SK-N-SH treated with all-trans-retinoic acid at 6 μM for 48 hours (cell line): ENCODE measurements around the gene ANKHD1.

Experiments used
- ATAC-seq: fragments of 200-7000 bp; cut with Tn5 transposase; 3 replicates; pipeline ENCODE4 v1.9.1; 2020; ENCODE audit warnings: mild to moderate bottlenecking, moderate library complexity
- ARNTL ChIP-seq: fragments of 450-650 bp; formaldehyde crosslinking; IDR thresholded peaks from 2 replicates; pipeline ENCODE4 v1.5.0; 2020; ENCODE audit warnings: low read depth, mild to moderate bottlenecking, moderate library complexity, borderline replicate concordance
- BACH2 ChIP-seq: fragments of 250-450 bp; sonication (Bioruptor Pico); IDR thresholded peaks from 2 replicates; pipeline ENCODE4 v1.9.0; 2021; ENCODE audit warnings: mild to moderate bottlenecking, borderline replicate concordance
- CSDC2 ChIP-seq: fragments of 250-450 bp; sonication (Bioruptor Pico); IDR thresholded peaks from 2 replicates; pipeline ENCODE4 v1.5.0; 2020; ENCODE audit warnings: mild to moderate bottlenecking, moderate library complexity
- ESRRG ChIP-seq: fragments of 250-450 bp; sonication (Bioruptor Pico); IDR thresholded peaks from 2 replicates; pipeline ENCODE4 v1.6.1; 2021; ENCODE audit warnings: mild to moderate bottlenecking
- GLIS3 ChIP-seq: fragments of 250-450 bp; sonication (Bioruptor Pico); IDR thresholded peaks from 2 replicates; pipeline ENCODE4 v1.5.0; 2020; ENCODE audit warnings: mild to moderate bottlenecking, moderate library complexity
- ISL1 ChIP-seq: fragments of 250-450 bp; sonication (Bioruptor Pico); IDR thresholded peaks from 2 replicates; pipeline ENCODE4 v2.1.2; 2022; ENCODE audit warnings: mild to moderate bottlenecking, moderate library complexity
- OSR1 ChIP-seq: fragments of 250-450 bp; sonication (Bioruptor Pico); IDR thresholded peaks from 2 replicates; pipeline ENCODE4 v1.8.0; 2022; ENCODE audit warnings: moderate library complexity, mild to moderate bottlenecking, inconsistent platforms
- RARB ChIP-seq: fragments of 250-450 bp; sonication (Bioruptor Pico); IDR thresholded peaks from 2 replicates; pipeline ENCODE4 v1.8.0; 2021; ENCODE audit warnings: mild to moderate bottlenecking, moderate library complexity
- SNAI2 ChIP-seq: fragments of 250-450 bp; sonication (Bioruptor Pico); IDR thresholded peaks from 2 replicates; pipeline ENCODE4 v1.5.0; 2020; ENCODE audit warnings: mild to moderate bottlenecking, moderate library complexity
- TCF4 ChIP-seq: fragments of 250-450 bp; sonication (Bioruptor Pico); IDR thresholded peaks from 2 replicates; pipeline ENCODE4 v1.8.0; 2021; ENCODE audit warnings: mild to moderate bottlenecking, moderate library complexity, borderline replicate concordance
- TOX ChIP-seq: fragments of 250-450 bp; sonication (Bioruptor Pico); IDR thresholded peaks from 2 replicates; pipeline ENCODE4 v1.8.0; 2021; ENCODE audit warnings: mild to moderate bottlenecking, moderate library complexity, borderline replicate concordance
- ZC3H10 ChIP-seq: fragments of 250-450 bp; sonication (Bioruptor Pico); IDR thresholded peaks from 2 replicates; pipeline ENCODE4 v1.5.1; 2021; ENCODE audit warnings: mild to moderate bottlenecking, moderate library complexity
- ZFP3 ChIP-seq: fragments of 250-450 bp; sonication (Bioruptor Pico); IDR thresholded peaks from 2 replicates; pipeline ENCODE4 v1.5.0; 2020; ENCODE audit warnings: mild to moderate bottlenecking, moderate library complexity
- ZFP30 ChIP-seq: fragments of 450-650 bp; formaldehyde crosslinking; IDR thresholded peaks from 2 replicates; pipeline ENCODE4 v1.5.0; 2022; ENCODE audit warnings: mild to moderate bottlenecking, moderate library complexity
- ZNF565 ChIP-seq: fragments of 450-650 bp; formaldehyde crosslinking; conservative IDR thresholded peaks from 2 replicates; pipeline ENCODE4 v1.5.0; 2020; ENCODE audit warnings: low read depth, mild to moderate bottlenecking, moderate library complexity
- ZNF70 ChIP-seq: fragments of 450-650 bp; formaldehyde crosslinking; IDR thresholded peaks from 2 replicates; pipeline ENCODE4 v1.5.0; 2020; ENCODE audit warnings: mild to moderate bottlenecking, moderate library complexity
- ZNF8 ChIP-seq: fragments of 450-650 bp; formaldehyde crosslinking; IDR thresholded peaks from 2 replicates; pipeline ENCODE4 v1.5.0; 2020; ENCODE audit warnings: mild to moderate bottlenecking, moderate library complexity
- TF ChIP-seq, protein P1 (sequence below): fragments of 250-450 bp; sonication (Bioruptor Pico); IDR thresholded peaks from 2 replicates; pipeline ENCODE4 v1.5.0; 2020; ENCODE audit warnings: mild to moderate bottlenecking, moderate library complexity
- TF ChIP-seq, protein P2 (sequence below): fragments of 250-450 bp; sonication (Bioruptor Pico); IDR thresholded peaks from 2 replicates; pipeline ENCODE4 v1.8.0; 2021; ENCODE audit warnings: low read depth, mild to moderate bottlenecking, moderate library complexity, borderline replicate concordance
- TF ChIP-seq, protein P3 (sequence below): fragments of 250-450 bp; sonication (Bioruptor Pico); IDR thresholded peaks from 2 replicates; pipeline ENCODE4 v1.5.1; 2021; ENCODE audit warnings: mild to moderate bottlenecking, moderate library complexity
- TF ChIP-seq, protein P4 (sequence below): fragments of 250-450 bp; sonication (Bioruptor Pico); IDR thresholded peaks from 2 replicates; pipeline ENCODE4 v1.8.0; 2020; ENCODE audit warnings: mild to moderate bottlenecking, moderate library complexity, borderline replicate concordance

The ANKHD1 gene

DNA sequence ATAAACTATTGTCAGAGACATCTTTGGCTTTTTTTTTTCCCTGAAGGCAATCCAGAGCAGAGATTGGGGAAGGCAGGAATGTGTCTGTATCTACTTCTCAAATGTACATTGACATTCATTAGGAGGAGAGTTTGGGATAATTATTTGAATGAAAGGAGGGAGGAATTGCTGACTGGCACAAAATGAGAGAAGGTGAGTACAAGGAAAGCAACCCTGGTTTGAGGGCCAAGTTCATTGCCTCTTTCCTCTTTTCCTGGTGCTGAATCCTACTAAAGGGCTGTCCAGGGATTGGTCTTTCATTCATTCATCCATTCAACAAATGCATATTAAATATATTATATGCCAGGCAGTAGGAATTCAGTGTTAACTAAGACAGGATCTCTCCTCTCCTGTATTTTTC lies 18.8 kb upstream of the ANKHD1 start:
- ATAC-seq, result no peak
- TF ChIP-seq OSR1 (CRISPR knock-in tag) (no peak), CSDC2 (CRISPR knock-in tag) (no peak)

DNA sequence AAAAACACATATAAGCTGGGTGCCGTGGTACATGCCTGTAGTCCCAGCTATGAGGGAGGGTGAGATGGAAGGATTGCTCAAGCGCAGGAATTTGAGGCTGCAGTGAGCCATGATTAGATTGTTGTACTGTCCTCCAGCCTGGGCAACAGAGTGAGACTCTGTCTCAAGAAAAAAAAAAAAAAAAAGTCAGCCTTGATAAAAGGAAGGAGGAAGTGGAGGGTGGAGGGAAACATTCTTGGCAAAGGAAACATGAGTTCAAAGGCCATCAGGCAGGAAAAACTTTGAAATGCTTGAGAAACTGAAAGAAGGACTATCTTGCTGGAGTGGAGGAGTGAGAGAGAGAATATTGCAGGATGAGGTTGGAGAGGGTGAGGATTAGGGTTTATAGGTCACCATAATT lies 18.3 kb upstream of the ANKHD1 start:
- TF ChIP-seq ARNTL, result no peak
- TF ChIP-seq ZNF70 (CRISPR knock-in tag), result no peak
- TF ChIP-seq GLIS3, result no peak
- no peak for TF ChIP-seq ZFP30 (CRISPR knock-in tag)
- TF ChIP-seq CSDC2 (CRISPR knock-in tag), result no peak
- TF ChIP-seq, protein P1, sequence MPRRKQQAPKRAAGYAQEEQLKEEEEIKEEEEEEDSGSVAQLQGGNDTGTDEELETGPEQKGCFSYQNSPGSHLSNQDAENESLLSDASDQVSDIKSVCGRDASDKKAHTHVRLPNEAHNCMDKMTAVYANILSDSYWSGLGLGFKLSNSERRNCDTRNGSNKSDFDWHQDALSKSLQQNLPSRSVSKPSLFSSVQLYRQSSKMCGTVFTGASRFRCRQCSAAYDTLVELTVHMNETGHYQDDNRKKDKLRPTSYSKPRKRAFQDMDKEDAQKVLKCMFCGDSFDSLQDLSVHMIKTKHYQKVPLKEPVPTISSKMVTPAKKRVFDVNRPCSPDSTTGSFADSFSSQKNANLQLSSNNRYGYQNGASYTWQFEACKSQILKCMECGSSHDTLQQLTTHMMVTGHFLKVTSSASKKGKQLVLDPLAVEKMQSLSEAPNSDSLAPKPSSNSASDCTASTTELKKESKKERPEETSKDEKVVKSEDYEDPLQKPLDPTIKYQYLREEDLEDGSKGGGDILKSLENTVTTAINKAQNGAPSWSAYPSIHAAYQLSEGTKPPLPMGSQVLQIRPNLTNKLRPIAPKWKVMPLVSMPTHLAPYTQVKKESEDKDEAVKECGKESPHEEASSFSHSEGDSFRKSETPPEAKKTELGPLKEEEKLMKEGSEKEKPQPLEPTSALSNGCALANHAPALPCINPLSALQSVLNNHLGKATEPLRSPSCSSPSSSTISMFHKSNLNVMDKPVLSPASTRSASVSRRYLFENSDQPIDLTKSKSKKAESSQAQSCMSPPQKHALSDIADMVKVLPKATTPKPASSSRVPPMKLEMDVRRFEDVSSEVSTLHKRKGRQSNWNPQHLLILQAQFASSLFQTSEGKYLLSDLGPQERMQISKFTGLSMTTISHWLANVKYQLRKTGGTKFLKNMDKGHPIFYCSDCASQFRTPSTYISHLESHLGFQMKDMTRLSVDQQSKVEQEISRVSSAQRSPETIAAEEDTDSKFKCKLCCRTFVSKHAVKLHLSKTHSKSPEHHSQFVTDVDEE, result no peak
- TF ChIP-seq TCF4, result no peak
- no peak for TF ChIP-seq SNAI2 (CRISPR knock-in tag)
- TF ChIP-seq TOX (CRISPR knock-in tag), result no peak
- no peak for TF ChIP-seq ESRRG
- TF ChIP-seq, protein P2, sequence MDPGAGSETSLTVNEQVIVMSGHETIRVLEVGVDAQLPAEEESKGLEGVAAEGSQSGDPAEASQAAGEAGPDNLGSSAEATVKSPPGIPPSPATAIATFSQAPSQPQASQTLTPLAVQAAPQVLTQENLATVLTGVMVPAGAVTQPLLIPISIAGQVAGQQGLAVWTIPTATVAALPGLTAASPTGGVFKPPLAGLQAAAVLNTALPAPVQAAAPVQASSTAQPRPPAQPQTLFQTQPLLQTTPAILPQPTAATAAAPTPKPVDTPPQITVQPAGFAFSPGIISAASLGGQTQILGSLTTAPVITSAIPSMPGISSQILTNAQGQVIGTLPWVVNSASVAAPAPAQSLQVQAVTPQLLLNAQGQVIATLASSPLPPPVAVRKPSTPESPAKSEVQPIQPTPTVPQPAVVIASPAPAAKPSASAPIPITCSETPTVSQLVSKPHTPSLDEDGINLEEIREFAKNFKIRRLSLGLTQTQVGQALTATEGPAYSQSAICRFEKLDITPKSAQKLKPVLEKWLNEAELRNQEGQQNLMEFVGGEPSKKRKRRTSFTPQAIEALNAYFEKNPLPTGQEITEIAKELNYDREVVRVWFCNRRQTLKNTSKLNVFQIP (CRISPR knock-in tag), result no peak
- no peak for TF ChIP-seq ISL1
- TF ChIP-seq BACH2 (CRISPR knock-in tag), result no peak
- no peak for TF ChIP-seq ZC3H10 (CRISPR knock-in tag)
- TF ChIP-seq, protein P3, sequence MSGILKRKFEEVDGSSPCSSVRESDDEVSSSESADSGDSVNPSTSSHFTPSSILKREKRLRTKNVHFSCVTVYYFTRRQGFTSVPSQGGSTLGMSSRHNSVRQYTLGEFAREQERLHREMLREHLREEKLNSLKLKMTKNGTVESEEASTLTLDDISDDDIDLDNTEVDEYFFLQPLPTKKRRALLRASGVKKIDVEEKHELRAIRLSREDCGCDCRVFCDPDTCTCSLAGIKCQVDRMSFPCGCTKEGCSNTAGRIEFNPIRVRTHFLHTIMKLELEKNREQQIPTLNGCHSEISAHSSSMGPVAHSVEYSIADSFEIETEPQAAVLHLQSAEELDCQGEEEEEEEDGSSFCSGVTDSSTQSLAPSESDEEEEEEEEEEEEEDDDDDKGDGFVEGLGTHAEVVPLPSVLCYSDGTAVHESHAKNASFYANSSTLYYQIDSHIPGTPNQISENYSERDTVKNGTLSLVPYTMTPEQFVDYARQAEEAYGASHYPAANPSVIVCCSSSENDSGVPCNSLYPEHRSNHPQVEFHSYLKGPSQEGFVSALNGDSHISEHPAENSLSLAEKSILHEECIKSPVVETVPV (CRISPR knock-in tag), result no peak
- TF ChIP-seq, protein P4, sequence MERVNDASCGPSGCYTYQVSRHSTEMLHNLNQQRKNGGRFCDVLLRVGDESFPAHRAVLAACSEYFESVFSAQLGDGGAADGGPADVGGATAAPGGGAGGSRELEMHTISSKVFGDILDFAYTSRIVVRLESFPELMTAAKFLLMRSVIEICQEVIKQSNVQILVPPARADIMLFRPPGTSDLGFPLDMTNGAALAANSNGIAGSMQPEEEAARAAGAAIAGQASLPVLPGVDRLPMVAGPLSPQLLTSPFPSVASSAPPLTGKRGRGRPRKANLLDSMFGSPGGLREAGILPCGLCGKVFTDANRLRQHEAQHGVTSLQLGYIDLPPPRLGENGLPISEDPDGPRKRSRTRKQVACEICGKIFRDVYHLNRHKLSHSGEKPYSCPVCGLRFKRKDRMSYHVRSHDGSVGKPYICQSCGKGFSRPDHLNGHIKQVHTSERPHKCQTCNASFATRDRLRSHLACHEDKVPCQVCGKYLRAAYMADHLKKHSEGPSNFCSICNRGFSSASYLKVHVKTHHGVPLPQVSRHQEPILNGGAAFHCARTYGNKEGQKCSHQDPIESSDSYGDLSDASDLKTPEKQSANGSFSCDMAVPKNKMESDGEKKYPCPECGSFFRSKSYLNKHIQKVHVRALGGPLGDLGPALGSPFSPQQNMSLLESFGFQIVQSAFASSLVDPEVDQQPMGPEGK (CRISPR knock-in tag), result no peak
- TF ChIP-seq ZFP3 (CRISPR knock-in tag), result no peak
- ATAC-seq, result no peak

DNA sequence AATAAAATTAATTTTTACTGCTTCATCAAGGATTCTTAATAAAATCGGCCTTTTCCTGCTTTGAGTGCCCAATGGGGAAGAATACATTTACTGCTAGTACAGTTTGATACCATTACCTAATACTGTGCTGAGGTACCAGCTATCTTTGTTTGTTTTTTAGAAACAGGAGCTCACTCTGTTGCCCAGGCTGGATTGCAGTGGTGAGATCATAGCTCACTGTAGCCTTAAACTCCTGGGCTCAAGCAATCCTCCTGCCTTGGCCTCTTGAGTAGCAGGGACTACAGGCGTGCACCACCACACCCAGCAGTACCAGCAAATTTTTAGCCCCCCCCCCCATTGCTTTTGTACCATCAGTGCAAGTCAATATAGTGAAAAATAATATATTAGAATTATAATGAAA lies 13.6 kb upstream of the ANKHD1 start:
- ATAC-seq, result no peak
- TF ChIP-seq RARB (CRISPR knock-in tag), result no peak
- TF ChIP-seq ZNF565 (CRISPR knock-in tag), result no peak

DNA sequence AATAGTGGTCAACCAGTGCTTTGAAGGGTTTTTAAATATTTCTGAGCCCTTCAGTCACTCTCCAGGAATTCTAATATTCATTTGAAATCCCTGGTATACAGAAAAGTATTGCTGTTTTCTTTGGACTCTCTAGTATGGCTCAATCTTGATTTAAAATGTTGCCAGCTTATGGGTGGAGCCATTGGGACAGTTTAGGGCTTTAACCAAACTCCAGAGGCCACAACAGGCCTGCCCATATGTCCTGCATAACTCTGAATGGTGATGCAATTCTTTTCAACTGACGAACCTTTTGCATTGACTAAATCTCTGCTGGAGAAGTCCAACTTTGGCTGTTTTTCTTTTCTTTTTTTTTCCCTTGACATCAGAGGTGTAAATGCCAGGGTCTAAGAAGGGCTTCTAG lies 10.3 kb upstream of the ANKHD1 start:
- no peak for ATAC-seq
- TF ChIP-seq TOX (CRISPR knock-in tag), result no peak

DNA sequence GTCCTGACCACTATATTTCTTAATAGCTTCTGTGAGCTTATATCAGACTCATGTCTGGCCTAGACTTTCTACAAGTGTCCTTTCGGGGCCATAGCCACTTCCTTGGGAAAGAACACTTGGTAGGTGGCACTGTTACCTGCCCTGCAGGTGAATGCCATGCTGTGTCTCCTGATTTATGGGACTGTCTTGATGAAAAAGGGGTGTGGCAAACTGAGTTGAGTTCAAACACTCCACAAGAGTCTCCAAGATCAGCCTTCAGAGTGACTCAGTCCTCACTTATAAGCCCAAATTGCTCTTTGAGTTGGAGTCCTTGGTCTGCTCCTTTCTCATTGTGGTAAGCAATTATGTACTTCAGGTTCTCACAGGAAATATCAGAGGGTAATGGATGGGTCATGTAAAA lies 9.9 kb upstream of the ANKHD1 start:
- ATAC-seq, result no peak
- TF ChIP-seq CSDC2 (CRISPR knock-in tag) (no peak), ZC3H10 (CRISPR knock-in tag) (no peak), ZNF70 (CRISPR knock-in tag) (no peak), ZNF8 (CRISPR knock-in tag) (no peak), ARNTL (no peak)
